Kidney (tissue), 14 donors: Measurements from ENCODE around the gene WDFY3. TPM values are rescaled to one million over a fixed set of nuclear protein-coding genes. Genes with fewer than 3 reads are reported as not detected.

Experiments
- DNase-seq, 5 donors: peaks; one replicate each; pipeline ENCODE4 v3.0.0-alpha.2; 2013 to 2020
- FAIRE-seq: peaks from 2 replicates; lab custom pipeline; 2012; peaks lifted over from hg19 to GRCh38; lab: Jason Lieb, UNC
- H3K27ac ChIP-seq, 2 donors: one replicate each; pipeline ENCODE4 v1.7.0; 2013; ENCODE audit warnings: low read depth in 2 of 2, low read length in 2 of 2, inconsistent platforms in 1 of 2
- H3K27me3 ChIP-seq: one replicate; pipeline ENCODE4 v1.7.1; 2013; ENCODE audit warnings: low read length, inconsistent platforms; ENCODE audit not compliant: control insufficient read depth, insufficient read depth
- H3K36me3 ChIP-seq, 3 donors: one replicate each; pipeline versions ENCODE4 v1.7.0 to v1.7.1; 2013; ENCODE audit warnings: low read length in 3 of 3, control low read depth in 1 of 3, inconsistent platforms in 1 of 3; ENCODE audit not compliant: insufficient read depth in 3 of 3, control insufficient read depth in 2 of 3
- H3K4me1 ChIP-seq, 3 donors: one replicate each; pipeline versions ENCODE4 v1.7.0 to v1.7.1; 2013; ENCODE audit warnings: low read length in 3 of 3, inconsistent platforms in 1 of 3, low read depth in 1 of 3; ENCODE audit not compliant: control insufficient read depth in 2 of 3, insufficient read depth in 2 of 3
- H3K4me3 ChIP-seq, 3 donors: one replicate each; pipeline versions ENCODE4 v1.7.0 to v1.8.1; 2013; ENCODE audit warnings: low read length in 3 of 3, control low read depth in 1 of 3, inconsistent platforms in 1 of 3
- H3K9ac ChIP-seq, 3 donors: one replicate each; pipeline versions ENCODE4 v1.7.0 to v1.7.1; 2013; ENCODE audit warnings: low read length in 3 of 3, control low read depth in 1 of 3, inconsistent platforms in 1 of 3
- H3K9me3 ChIP-seq, 3 donors: one replicate each; pipeline versions ENCODE4 v1.7.0 to v1.7.1; 2013; ENCODE audit warnings: low read length in 3 of 3, control low read depth in 1 of 3, inconsistent platforms in 1 of 3; ENCODE audit not compliant: control insufficient read depth in 2 of 3, insufficient read depth in 1 of 3
- CTCF ChIP-seq: IDR thresholded peaks from 3 replicates; pipeline ENCODE4 v1.5.1; 2012; ENCODE audit warnings: mild to moderate bottlenecking, moderate library complexity, borderline replicate concordance; ENCODE audit not compliant: insufficient read depth; ENCODE audit errors: extremely low read depth
- intact Hi-C: fragments of 100-400 bp; cut with DNase I; formaldehyde crosslinking; loops from one replicate; pipeline ENCODE4 v1.11.1; 2022
- polyA plus RNA-seq: library from polyadenylated mRNA; stranded (reverse); fragments of 350-450 nt; fragmentation: Illumina TruSeq; extraction: RNeasy Lipid Tissue Mini Kit (QIAGEN cat#74804); gene quantifications from one replicate; pipeline ENCODE4 v1.2.3, GENCODE V29; 2014; ENCODE audit warnings: low read depth, low replicate concordance; ENCODE audit not compliant: insufficient read depth
- total RNA-seq: library from RNA; stranded (reverse); fragmentation: NEBNext Ultra II Directional; extraction: Animal tissue kit (Norgen Biotek cat#: 25700); gene quantifications from one replicate; pipeline ENCODE4 v1.2.1, GENCODE V29; 2021
- donor health status: control.
- donor health status: control.
- donor health status: control.
- donor health status: control.
- donor health status: control.
- donor health status: DM: yes; HTN: yes; CAD: no.
- donor health status: Normal renal cell carcinoma (clear cell type).

WDFY3 gene
- total and polyA plus RNA-seq, 2 donors from 2014 or later, result 9.4 to 151 TPM

GRCh38 chr4:84936123-84936522 is 30.4 kb downstream of the WDFY3 start:
- intact Hi-C loops, result no loop called here
- no peak overlapping the region for H3K27ac ChIP-seq
- H3K9ac ChIP-seq, result no peak overlapping the region
- no peak for DNase-seq
- peaks cover 0 to 21% (median 4%) of the 10 kb centered on the region in 3 donors for H3K4me1 ChIP-seq
- H3K27me3 ChIP-seq, result no peaks in the 10 kb centered on the region
- no peak overlapping the region for H3K4me3 ChIP-seq
- H3K9me3 ChIP-seq, result peaks cover 0 to 2% (median 0%) of the 10 kb centered on the region in 3 donors
- no peak for FAIRE-seq
- TF ChIP-seq CTCF, result no peak
- H3K36me3 ChIP-seq, result peaks cover 0 to 4% (median 0%) of the 10 kb centered on the region in 3 donors

- intact Hi-C loops, result no loop called here
- Histone ChIP-seq H3K4me1 (peaks cover 0 to 8% (median 0%) of the 10 kb centered on the region in 3 donors), H3K9me3 (no peaks in the 10 kb centered on the region), H3K36me3 (peaks cover 0 to 7% (median 5%) of the 10 kb centered on the region in 3 donors), H3K9ac (no peak overlapping the region), H3K4me3 (no peak overlapping the region), H3K27ac (no peak overlapping the region), H3K27me3 (no peaks in the 10 kb centered on the region)
- FAIRE-seq, result no peak
- TF ChIP-seq CTCF, result no peak
- DNase-seq, result no peak
Observed at GRCh38 chr4:84932462-84932861, 34.0 kb downstream of the WDFY3 start.

- Histone ChIP-seq H3K9me3 (no peaks in the 10 kb centered on the region), H3K4me1 (peaks cover 0 to 5% (median 0%) of the 10 kb centered on the region in 3 donors), H3K27me3 (no peaks in the 10 kb centered on the region), H3K4me3 (no peak overlapping the region), H3K9ac (no peak overlapping the region), H3K27ac (no peak overlapping the region), H3K36me3 (peaks cover 0 to 7% (median 5%) of the 10 kb centered on the region in 3 donors)
- no peak for TF ChIP-seq CTCF
- DNase-seq (no peak), FAIRE-seq (no peak)
- intact Hi-C loops, result no loop called here
Observed at GRCh38 chr4:84931961-84932360, 34.5 kb downstream of the WDFY3 start.

GRCh38 chr4:84931274-84931673 is 35.2 kb downstream of the WDFY3 start:
- no peak for TF ChIP-seq CTCF
- no peak for FAIRE-seq
- intact Hi-C loops, result no loop called here

More at GRCh38 chr4:84931274-84931673, 35.2 kb downstream of the WDFY3 start:
- peaks cover 0 to 7% (median 5%) of the 10 kb centered on the region in 3 donors for H3K36me3 ChIP-seq
- no peak overlapping the region for H3K4me3 ChIP-seq
- H3K27ac ChIP-seq, result no peak overlapping the region
- no peaks in the 10 kb centered on the region for H3K4me1 ChIP-seq
- no peak overlapping the region for H3K9ac ChIP-seq
- DNase-seq, result no peak
- H3K27me3 ChIP-seq, result no peaks in the 10 kb centered on the region
- H3K9me3 ChIP-seq, result no peaks in the 10 kb centered on the region
